SJCRH30 (cell line): ENCODE data around the gene TEX11. TPM values are rescaled to one million over a fixed set of nuclear protein-coding genes. Genes with fewer than 3 reads are reported as not detected.

Experiments used
- DNase-seq, 2 experiments: peaks; one replicate each; pipeline ENCODE4 v3.0.0-alpha.2; 2015 to 2020
- H3K27ac ChIP-seq: fragments of 250-450 bp; sonication (Bioruptor Pico); 2 replicates; pipeline ENCODE4 v1.5.1; 2020; ENCODE audit warnings: mild to moderate bottlenecking, moderate library complexity
- H3K27me3 ChIP-seq: fragments of 250-450 bp; sonication (Bioruptor Pico); 2 replicates; pipeline ENCODE4 v1.5.1; 2020; ENCODE audit warnings: mild to moderate bottlenecking, moderate library complexity
- H3K36me3 ChIP-seq: fragments of 250-450 bp; sonication (Bioruptor Pico); 2 replicates; pipeline ENCODE4 v1.5.1; 2020; ENCODE audit warnings: mild to moderate bottlenecking, moderate library complexity
- H3K4me1 ChIP-seq: fragments of 250-450 bp; sonication (Bioruptor Pico); 2 replicates; pipeline ENCODE4 v1.5.1; 2020; ENCODE audit warnings: mild to moderate bottlenecking, moderate library complexity
- H3K4me3 ChIP-seq: fragments of 250-450 bp; sonication (Bioruptor Pico); 2 replicates; pipeline ENCODE4 v1.5.1; 2020; ENCODE audit warnings: mild to moderate bottlenecking, moderate library complexity
- H3K9me3 ChIP-seq: fragments of 250-450 bp; sonication (Bioruptor Pico); replicated peaks from 2 replicates; pipeline ENCODE4 v1.5.1; 2020; ENCODE audit warnings: mild to moderate bottlenecking, moderate library complexity
- total RNA-seq: library from RNA; depleted of rRNA; stranded (reverse); fragments of >200 nt; shearing (Covaris generic); gene quantifications from 2 replicates; pipeline ENCODE4 v1.2.3, GENCODE V29; 2014

The TEX11 gene
- total RNA-seq, 1 experiment from 2014 or later = 0.08 TPM

- Histone ChIP-seq H3K4me3 (no peak overlapping the region), H3K4me1 (no peaks in the 10 kb centered on the region), H3K9me3 (no peaks in the 10 kb centered on the region), H3K36me3 (peaks cover 4% of the 10 kb centered on the region; the same call in 1 of the 2 replicates), H3K27me3 (no peaks in the 10 kb centered on the region), H3K27ac (no peak overlapping the region)
- DNase-seq = no peak
Measured at GRCh38 chrX:70508296-70508911, 400.1 kb downstream of the TEX11 start.

- H3K4me3 ChIP-seq = no peak overlapping the region
- H3K27me3 ChIP-seq = no peaks in the 10 kb centered on the region
- peaks cover 3% of the 10 kb centered on the region; the same call in 1 of the 2 replicates for H3K4me1 ChIP-seq
- H3K36me3 ChIP-seq = peaks cover 6% of the 10 kb centered on the region
- no peak overlapping the region for H3K27ac ChIP-seq
- no peak for DNase-seq
- H3K9me3 ChIP-seq = no peaks in the 10 kb centered on the region
Measured at GRCh38 chrX:70505451-70505841, 403.1 kb downstream of the TEX11 start.

- Histone ChIP-seq H3K9me3 (no peaks in the 10 kb centered on the region), H3K27ac (no peak overlapping the region), H3K4me3 (no peak overlapping the region), H3K27me3 (no peaks in the 10 kb centered on the region), H3K36me3 (peaks cover 6% of the 10 kb centered on the region), H3K4me1 (peaks cover 3% of the 10 kb centered on the region; the same call in 1 of the 2 replicates)
- no peak for DNase-seq
Measured at GRCh38 chrX:70504772-70505450, 403.6 kb downstream of the TEX11 start.

GRCh38 chrX:70500826-70501225, 407.7 kb downstream of the TEX11 start:
- peaks cover 15% of the 10 kb centered on the region for H3K36me3 ChIP-seq
- H3K4me1 ChIP-seq = peaks cover 3% of the 10 kb centered on the region; the same call in 1 of the 2 replicates
- no peak for DNase-seq
- H3K27ac ChIP-seq = no peak overlapping the region
- no peaks in the 10 kb centered on the region for H3K27me3 ChIP-seq
- no peaks in the 10 kb centered on the region for H3K9me3 ChIP-seq
- H3K4me3 ChIP-seq = no peak overlapping the region

GRCh38 chrX:70498129-70498528, 410.4 kb downstream of the TEX11 start:
- Histone ChIP-seq H3K27ac (no peak overlapping the region), H3K4me3 (no peak overlapping the region), H3K4me1 (peaks cover 1% of the 10 kb centered on the region; the same call in 1 of the 2 replicates), H3K9me3 (no peaks in the 10 kb centered on the region), H3K36me3 (peaks cover 23% of the 10 kb centered on the region), H3K27me3 (no peaks in the 10 kb centered on the region)
- no peak for DNase-seq

GRCh38 chrX:70497026-70497425, 411.5 kb downstream of the TEX11 start:
- Histone ChIP-seq H3K27ac (no peak overlapping the region), H3K4me1 (no peaks in the 10 kb centered on the region), H3K27me3 (no peaks in the 10 kb centered on the region), H3K4me3 (no peak overlapping the region), H3K36me3 (peaks cover 23% of the 10 kb centered on the region), H3K9me3 (no peaks in the 10 kb centered on the region)
- no peak for DNase-seq

GRCh38 chrX:70496491-70496890, 412.0 kb downstream of the TEX11 start:
- Histone ChIP-seq H3K27ac (no peak overlapping the region), H3K9me3 (no peaks in the 10 kb centered on the region)

GRCh38 chrX:70494441-70494840, 414.1 kb downstream of the TEX11 start:
- Histone ChIP-seq H3K4me3 (no peak overlapping the region), H3K9me3 (no peaks in the 10 kb centered on the region), H3K36me3 (peaks cover 26% of the 10 kb centered on the region), H3K27me3 (no peaks in the 10 kb centered on the region), H3K27ac (no peak overlapping the region), H3K4me1 (no peaks in the 10 kb centered on the region)
- no peak for DNase-seq

More at GRCh38 chrX:70496491-70496890, 412.0 kb downstream of the TEX11 start:
- Histone ChIP-seq H3K27me3 (no peaks in the 10 kb centered on the region), H3K4me3 (no peak overlapping the region), H3K4me1 (no peaks in the 10 kb centered on the region), H3K36me3 (peaks cover 23% of the 10 kb centered on the region)
- DNase-seq = no peak

GRCh38 chrX:70488856-70489255, 419.7 kb downstream of the TEX11 start:
- Histone ChIP-seq H3K9me3 (no peaks in the 10 kb centered on the region), H3K4me1 (no peaks in the 10 kb centered on the region), H3K36me3 (peaks cover 9% of the 10 kb centered on the region), H3K4me3 (no peak overlapping the region), H3K27me3 (no peaks in the 10 kb centered on the region), H3K27ac (no peak overlapping the region)
- no peak for DNase-seq

GRCh38 chrX:70485466-70485865, 423.0 kb downstream of the TEX11 start:
- H3K4me3 ChIP-seq = no peak overlapping the region
- H3K36me3 ChIP-seq = peaks cover 19% of the 10 kb centered on the region
- no peaks in the 10 kb centered on the region for H3K27me3 ChIP-seq
- DNase-seq = no peak
- H3K27ac ChIP-seq = no peak overlapping the region
- H3K9me3 ChIP-seq = no peaks in the 10 kb centered on the region
- no peaks in the 10 kb centered on the region for H3K4me1 ChIP-seq

GRCh38 chrX:70482300-70482699, 426.2 kb downstream of the TEX11 start:
- Histone ChIP-seq H3K4me1 (peaks cover 26% of the 10 kb centered on the region), H3K4me3 (no peak overlapping the region), H3K27me3 (no peaks in the 10 kb centered on the region), H3K9me3 (no peaks in the 10 kb centered on the region), H3K27ac (no peak overlapping the region), H3K36me3 (peaks cover 14% of the 10 kb centered on the region; the same call in 1 of the 2 replicates)
- DNase-seq = no peak

GRCh38 chrX:70481471-70482270, 426.8 kb downstream of the TEX11 start:
- H3K27me3 ChIP-seq = no peaks in the 10 kb centered on the region
- H3K36me3 ChIP-seq = peaks cover 14% of the 10 kb centered on the region; the same call in 1 of the 2 replicates
- DNase-seq = no peak
- H3K4me3 ChIP-seq = no peak overlapping the region
- H3K9me3 ChIP-seq = no peaks in the 10 kb centered on the region
- H3K27ac ChIP-seq = no peak overlapping the region
- H3K4me1 ChIP-seq = peaks cover 29% of the 10 kb centered on the region

- no peaks in the 10 kb centered on the region for H3K27me3 ChIP-seq
- no peaks in the 10 kb centered on the region for H3K9me3 ChIP-seq
- no peak overlapping the region for H3K4me3 ChIP-seq
- no peak for DNase-seq
- no peak overlapping the region for H3K27ac ChIP-seq
- H3K36me3 ChIP-seq = peaks cover 14% of the 10 kb centered on the region; the same call in 1 of the 2 replicates
- peaks cover 39% of the 10 kb centered on the region for H3K4me1 ChIP-seq
Measured at GRCh38 chrX:70480660-70481018, 427.9 kb downstream of the TEX11 start.

GRCh38 chrX:70479922-70480659, 428.4 kb downstream of the TEX11 start:
- Histone ChIP-seq H3K27me3 (no peaks in the 10 kb centered on the region), H3K4me1 (peaks cover 44% of the 10 kb centered on the region), H3K4me3 (no peak overlapping the region), H3K36me3 (peaks cover 14% of the 10 kb centered on the region; the same call in 1 of the 2 replicates), H3K27ac (no peak overlapping the region), H3K9me3 (no peaks in the 10 kb centered on the region)
- no peak for DNase-seq
